Endothelial cell of umbilical vein (primary cell): ENCODE data around the gene CSMD2. TPM values are rescaled to one million over a fixed set of nuclear protein-coding genes. Genes with fewer than 3 reads are reported as not detected.

Experiments used
- BruUV-seq: library from RNA; stranded (reverse); fragments of 400-500 nt; replicated peaks from 2 replicates; lab custom pipeline; 2021; lab: Mats Ljungman, UMichigan
- CTCF ChIA-PET: fragments of 300-600, 350-600 bp; sonication (Branson Sonifier 250); formaldehyde crosslinking; loops from one replicate; lab custom pipeline; 2021; ENCODE audit warnings: antibody characterized with exemption, inconsistent platforms; lab: Charles Lee
- POLR2A ChIA-PET: fragments of 300-600, 350-600 bp; sonication (Branson Sonifier 250); formaldehyde crosslinking; loops from one replicate; lab custom pipeline; 2021; ENCODE audit warnings: antibody characterized with exemption, inconsistent platforms; lab: Charles Lee
- DNase-seq: peaks from one replicate; pipeline ENCODE4 v3.0.0-alpha.2; 2011; ENCODE audit warnings: low read depth, low spot score
- FAIRE-seq: peaks from 2 replicates; lab custom pipeline; 2011; peaks lifted over from hg19 to GRCh38; lab: Jason Lieb, UNC
- H2AFZ ChIP-seq: 2 replicates; pipeline ENCODE4 v1.6.0; 2012; ENCODE audit warnings: low read depth, low read length, control low read depth, inconsistent platforms
- H3K27ac ChIP-seq: 2 replicates; pipeline ENCODE4 v1.5.1; 2011; ENCODE audit warnings: low read depth, mild to moderate bottlenecking, control low read depth, low read length, moderate library complexity; ENCODE audit not compliant: insufficient read depth
- H3K27me3 ChIP-seq, 2 experiments: 2 replicates each; pipeline versions ENCODE4 v1.6.0 to v1.6.1; 2011; ENCODE audit warnings: low read length in 2 of 2, mixed read lengths in 1 of 2; ENCODE audit not compliant: control insufficient read depth in 2 of 2, insufficient read depth in 2 of 2
- H3K36me3 ChIP-seq, 2 experiments: 2 replicates in 1 of 2; 3 replicates in 1 of 2; pipeline ENCODE4 v1.5.1; 2011; ENCODE audit warnings: low read length in 2 of 2, mild to moderate bottlenecking in 1 of 2, moderate library complexity in 1 of 2; ENCODE audit not compliant: control insufficient read depth in 2 of 2, insufficient read depth in 2 of 2; ENCODE audit errors: extremely low read depth in 1 of 2
- H3K4me1 ChIP-seq: 3 replicates; pipeline ENCODE4 v1.5.1; 2011; ENCODE audit warnings: mild to moderate bottlenecking, low read length; ENCODE audit not compliant: control insufficient read depth, insufficient read depth; ENCODE audit errors: extremely low read depth
- H3K4me2 ChIP-seq: 2 replicates; pipeline ENCODE4 v1.6.1; 2011; ENCODE audit warnings: low read length, control low read depth, mixed read lengths; ENCODE audit not compliant: insufficient read depth
- H3K4me3 ChIP-seq, 3 experiments: fragments of 200-600 bp in 1 of 3; sonication (generic), shearing (Covaris generic) in 1 of 3; replicated peaks in 1 of 3; 2 replicates each; pipeline ENCODE4 v1.5.1; 2011 to 2016; ENCODE audit warnings: control low read depth in 3 of 3, low read length in 3 of 3, mild to moderate bottlenecking in 2 of 3, inconsistent platforms in 1 of 3, low read depth in 1 of 3, moderate library complexity in 1 of 3; ENCODE audit not compliant: insufficient read depth in 1 of 3
- H3K79me2 ChIP-seq: 2 replicates; pipeline ENCODE4 v1.6.0; 2012; ENCODE audit warnings: low read length, inconsistent platforms; ENCODE audit not compliant: control insufficient read depth, insufficient read depth
- H3K9ac ChIP-seq: replicated peaks from 2 replicates; pipeline ENCODE3; 2011; ENCODE audit warnings: low read length, control low read depth; ENCODE audit not compliant: insufficient read depth; ENCODE audit errors: extremely low read depth
- H3K9me1 ChIP-seq: replicated peaks from 3 replicates; pipeline ENCODE4 v1.6.0; 2011; ENCODE audit warnings: mild to moderate bottlenecking, low read length; ENCODE audit not compliant: control insufficient read depth, insufficient read depth; ENCODE audit errors: extremely low read depth
- H3K9me3 ChIP-seq: replicated peaks from 2 replicates; pipeline ENCODE4 v1.5.1; 2012; ENCODE audit warnings: low read length, inconsistent platforms; ENCODE audit not compliant: control insufficient read depth, insufficient read depth
- H4K20me1 ChIP-seq: replicated peaks from 2 replicates; pipeline ENCODE3; 2011; ENCODE audit warnings: mild to moderate bottlenecking, low read length; ENCODE audit not compliant: control insufficient read depth, insufficient read depth; ENCODE audit errors: extremely low read depth
- CTCF ChIP-seq, 2 donors: IDR thresholded peaks; 1 replicate in 1 of 2; 2 replicates in 1 of 2; pipeline ENCODE4 v1.5.1; 2011; ENCODE audit warnings: low read length in 2 of 2, mild to moderate bottlenecking in 2 of 2, moderate library complexity in 2 of 2, control low read depth in 1 of 2, inconsistent platforms in 1 of 2, low read depth in 1 of 2; ENCODE audit not compliant: insufficient read depth in 1 of 2; ENCODE audit errors: extremely low read depth in 1 of 2
- EZH2 ChIP-seq: IDR thresholded peaks from 2 replicates; pipeline ENCODE4 v1.6.1; 2012; ENCODE audit warnings: borderline replicate concordance, low read depth, mild to moderate bottlenecking, moderate library complexity, low read length, inconsistent platforms; ENCODE audit not compliant: severe bottlenecking
- FOS ChIP-seq: IDR thresholded peaks from 2 replicates; pipeline ENCODE4 v1.6.1; 2011; ENCODE audit warnings: mild to moderate bottlenecking, low read length, moderate library complexity, borderline replicate concordance; ENCODE audit not compliant: insufficient read depth
- GATA2 ChIP-seq: IDR thresholded peaks from 2 replicates; pipeline ENCODE4 v1.7.0; 2011; ENCODE audit warnings: low read depth, mild to moderate bottlenecking, moderate library complexity, mixed read lengths, low read length; ENCODE audit not compliant: insufficient read length, insufficient read depth
- JUN ChIP-seq: IDR thresholded peaks from 2 replicates; pipeline ENCODE4 v1.6.1; 2011; ENCODE audit warnings: borderline replicate concordance, low read depth; ENCODE audit not compliant: insufficient read length, insufficient read depth
- MAX ChIP-seq: IDR thresholded peaks from 2 replicates; pipeline ENCODE4 v1.6.1; 2011; ENCODE audit not compliant: insufficient read depth, insufficient read length
- MYC ChIP-seq: IDR thresholded peaks from one replicate; pipeline ENCODE4 v1.6.1; 2011; ENCODE audit warnings: mild to moderate bottlenecking, low read depth, low read length
- POLR2A ChIP-seq: IDR thresholded peaks from 2 replicates; pipeline ENCODE4 v1.6.1; 2012; ENCODE audit warnings: low read depth, mild to moderate bottlenecking, control low read depth, low read length
- POLR2AphosphoS5 ChIP-seq: IDR thresholded peaks from 2 replicates; pipeline ENCODE4 v1.6.1; 2012; ENCODE audit warnings: low read depth, mild to moderate bottlenecking, control low read depth, low read length, moderate library complexity; ENCODE audit not compliant: insufficient read depth
- dilution Hi-C: fragments of 300-500 bp; cut with MboI; formaldehyde crosslinking; loops from one replicate; pipeline ENCODE4 v1.15.0; 2019; ENCODE audit warnings: low sequenced_read_pairs; ENCODE audit not compliant: extremely low pct_ligation_motif_present
- intact Hi-C: fragments of 100-400 bp; cut with micrococcal nuclease; formaldehyde crosslinking; loops from one replicate; pipeline ENCODE4 v1.10.0; 2022
- polyA plus RNA-seq, 4 experiments: library from polyadenylated mRNA; depleted of rRNA in 3 of 4; stranded (reverse) in 3 of 4; unstranded in 1 of 4; fragments of >200 nt; gene quantifications; 2 replicates each; pipeline versions ENCODE4 v1.2.1 to v1.2.3, GENCODE V29; 2011 to 2012; ENCODE audit warnings: missing spikeins in 1 of 4
- total RNA-seq: library from RNA; stranded (reverse); gene quantifications from 2 replicates; pipeline ENCODE4 v1.2.3, GENCODE V29; 2021

CSMD2 gene
- total and polyA plus RNA-seq, 2 donors (not counting 3 experiments of a cell fraction or from before 2014, with no cell fraction given), result under 0.01 TPM; not detected in 1

GRCh38 chr1:33724348-33724747 is 440.7 kb downstream of the CSMD2 start:
- no peak for TF ChIP-seq POLR2AphosphoS5
- TF ChIP-seq FOS, result no peak
- TF ChIP-seq EZH2, result no peak
- no peak for TF ChIP-seq MYC
- TF ChIP-seq JUN, result no peak
- no peak for TF ChIP-seq MAX
- TF ChIP-seq CTCF (IDR thresholded peaks at IDR 0.05; ENCODE audit: extremely low read depth in 1 of 2, insufficient read depth in 1 of 2, low read depth in 1 of 2, low read length in 2 of 2), result no peak
- TF ChIP-seq POLR2A, result no peak
- no peak for TF ChIP-seq GATA2
- intact Hi-C loops (no loop called here), dilution Hi-C loops (no loop called here)
- no peaks in the 10 kb centered on the region for H3K4me1 ChIP-seq
- H3K4me2 ChIP-seq, result no peak overlapping the region
- no peaks in the 10 kb centered on the region for H3K27me3 ChIP-seq
- H2AFZ ChIP-seq, result no peak overlapping the region
- no peaks in the 10 kb centered on the region for H3K36me3 ChIP-seq
- H3K9me1 ChIP-seq, result no peaks in the 10 kb centered on the region
- CTCF ChIA-PET, result interaction anchor here (1.0 kb wide), 1 partner anchor 10 kb away, joined by 3 read pairs; no protein-coding TSS in a partner anchor
- no peaks in the 10 kb centered on the region for H3K9me3 ChIP-seq
- no peaks in the 10 kb centered on the region for H4K20me1 ChIP-seq
- FAIRE-seq (no peak), DNase-seq (no peak)
- BruUV-seq, result no TSS peak
- H3K4me3 ChIP-seq, result no peak overlapping the region
- no peaks in the 10 kb centered on the region for H3K79me2 ChIP-seq
- POLR2A ChIA-PET, result no interaction called here
- no peak overlapping the region for H3K9ac ChIP-seq
- no peak overlapping the region for H3K27ac ChIP-seq
